ENCODE data around the gene GPR52. TPM values are rescaled to one million over a fixed set of nuclear protein-coding genes. Genes with fewer than 3 reads are reported as not detected.
"Not testable (repeated sequence)": the region's sequence is repeated elsewhere in the genome, so short reads cannot be mapped to it uniquely, and the experiment has no call there.

The GPR52 gene, protein sequence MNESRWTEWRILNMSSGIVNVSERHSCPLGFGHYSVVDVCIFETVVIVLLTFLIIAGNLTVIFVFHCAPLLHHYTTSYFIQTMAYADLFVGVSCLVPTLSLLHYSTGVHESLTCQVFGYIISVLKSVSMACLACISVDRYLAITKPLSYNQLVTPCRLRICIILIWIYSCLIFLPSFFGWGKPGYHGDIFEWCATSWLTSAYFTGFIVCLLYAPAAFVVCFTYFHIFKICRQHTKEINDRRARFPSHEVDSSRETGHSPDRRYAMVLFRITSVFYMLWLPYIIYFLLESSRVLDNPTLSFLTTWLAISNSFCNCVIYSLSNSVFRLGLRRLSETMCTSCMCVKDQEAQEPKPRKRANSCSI
- not detected in 2 replicates for total RNA-seq (2014; rRNA removed; shearing (Covaris generic))

GRCh38 chr1:174447866-174448530 is at the start of gene GPR52:
Gene GPR52, plus strand, starts transcription at chr1:174447964. Its CDS starts 148 bp downstream, at chr1:174448112.
- no peak for DNase-seq (ENCODE audit: low read depth)

DNA sequence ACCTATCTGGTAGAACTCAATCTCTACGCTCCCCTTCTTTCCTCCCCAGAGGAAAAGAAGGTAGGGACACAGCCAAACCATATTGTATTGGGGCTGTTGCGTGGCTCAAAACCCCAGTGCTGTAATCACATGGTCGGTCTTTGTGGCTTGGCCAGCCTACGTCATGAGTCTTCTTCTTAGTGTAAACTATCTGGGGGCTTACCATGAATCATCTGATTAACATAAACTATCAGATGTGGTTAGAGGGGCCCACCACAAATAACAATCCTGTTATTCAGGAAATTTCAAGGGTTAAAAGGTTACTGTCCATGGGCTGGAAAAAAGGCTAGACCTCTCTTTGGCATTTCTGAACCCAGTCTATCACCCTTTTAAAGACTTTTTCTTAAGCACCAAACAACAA is 49.5 kb upstream of the GPR52 start:
- peak; percentile 93 for DNase-seq (ENCODE audit: low read depth)

GRCh38 chr1:174399211-174399610 is 48.6 kb upstream of the GPR52 start:
- no peak for DNase-seq (ENCODE audit: low read depth)

DNA sequence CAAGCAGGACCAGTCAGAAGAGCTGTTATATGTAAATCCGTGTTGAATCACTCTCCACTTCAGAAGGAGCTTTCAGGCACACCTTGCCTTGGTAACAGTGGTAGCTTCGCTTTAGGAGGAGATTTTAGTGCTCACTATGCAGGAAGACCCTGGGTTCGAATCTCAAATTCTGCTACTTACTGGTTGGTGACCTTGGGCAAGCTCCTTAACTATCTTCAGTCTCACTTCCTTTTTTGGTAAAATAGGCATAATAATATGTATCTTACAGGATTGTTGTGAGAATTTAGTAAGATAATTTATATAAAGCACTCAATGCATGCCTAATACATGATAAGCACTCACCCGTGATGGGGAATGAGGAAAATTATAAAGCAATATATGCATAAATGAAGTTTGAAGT is 46.7 kb upstream of the GPR52 start:
- no peak for DNase-seq (ENCODE audit: low read depth)

DNA sequence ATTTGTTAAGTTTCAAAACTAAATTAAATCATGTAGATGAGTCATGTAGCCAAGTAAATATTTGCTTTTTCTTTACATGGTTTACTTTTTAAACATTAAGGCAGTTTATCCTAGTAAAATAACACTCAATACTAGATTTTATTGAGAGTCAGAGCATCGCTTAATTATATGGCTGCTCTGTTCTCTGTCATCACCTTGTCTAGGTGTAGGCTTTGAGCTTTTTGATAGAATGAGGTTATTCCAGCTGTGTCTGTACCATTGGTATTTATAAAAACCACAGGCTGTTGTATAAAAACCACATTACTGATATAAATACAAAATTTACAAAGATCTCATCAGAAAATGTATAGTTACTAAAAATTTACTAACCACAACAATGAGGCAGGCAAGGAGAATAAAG is 42.5 kb upstream of the GPR52 start:
- DNase-seq (ENCODE audit: low read depth), result no peak

DNA sequence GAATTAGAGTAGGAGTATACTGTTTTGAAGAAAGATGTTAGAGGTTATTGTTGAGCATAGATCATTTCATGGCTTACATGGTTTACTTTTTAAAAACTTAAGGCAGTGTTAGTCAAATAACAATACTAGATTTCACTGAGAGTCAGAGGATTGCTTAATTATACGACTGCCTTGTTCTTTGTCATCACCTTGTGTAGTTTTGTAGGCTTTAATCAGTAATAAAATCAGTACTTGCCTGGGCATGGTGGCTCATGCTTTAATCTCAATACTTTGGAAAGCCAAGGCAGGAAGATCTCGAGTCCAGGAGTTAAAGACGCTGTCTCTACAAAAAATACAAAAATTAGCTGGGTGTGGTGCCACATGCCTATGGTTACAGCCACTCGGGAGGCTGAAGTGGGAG is 41.3 kb upstream of the GPR52 start:
- no peak for DNase-seq (ENCODE audit: low read depth)

DNA sequence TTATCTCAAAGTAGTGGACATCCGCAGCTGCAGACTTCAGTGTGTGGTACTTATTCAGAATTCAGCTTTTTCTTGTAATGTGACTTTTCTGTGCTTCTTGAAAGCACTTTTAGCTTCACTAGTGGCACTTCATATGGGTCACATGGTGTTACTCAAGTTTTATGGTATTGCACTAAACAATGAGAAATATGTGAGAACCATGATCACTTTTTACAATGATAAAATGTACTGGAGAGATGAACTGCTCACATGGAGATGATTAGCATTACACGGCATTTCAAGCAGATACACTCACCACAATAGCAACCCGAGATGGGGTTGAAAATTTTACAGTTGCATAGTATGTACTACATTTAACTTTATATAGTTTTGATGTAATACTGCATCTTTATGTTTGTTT is 40.1 kb upstream of the GPR52 start:
- no peak for DNase-seq (ENCODE audit: low read depth)

- DNase-seq (ENCODE audit: low read depth), result no peak
Measured at GRCh38 chr1:174408146-174408545, 39.6 kb upstream of the GPR52 start.

- not testable (repeated sequence) for DNase-seq (ENCODE audit: low read depth)
Measured at GRCh38 chr1:174409801-174410200, 38.0 kb upstream of the GPR52 start.

GRCh38 chr1:174413632-174414031 is 34.1 kb upstream of the GPR52 start:
- peak; percentile 13 for DNase-seq (ENCODE audit: low read depth)

- DNase-seq (ENCODE audit: low read depth), result no peak
Measured at GRCh38 chr1:174414203-174414602, 33.6 kb upstream of the GPR52 start.

DNA sequence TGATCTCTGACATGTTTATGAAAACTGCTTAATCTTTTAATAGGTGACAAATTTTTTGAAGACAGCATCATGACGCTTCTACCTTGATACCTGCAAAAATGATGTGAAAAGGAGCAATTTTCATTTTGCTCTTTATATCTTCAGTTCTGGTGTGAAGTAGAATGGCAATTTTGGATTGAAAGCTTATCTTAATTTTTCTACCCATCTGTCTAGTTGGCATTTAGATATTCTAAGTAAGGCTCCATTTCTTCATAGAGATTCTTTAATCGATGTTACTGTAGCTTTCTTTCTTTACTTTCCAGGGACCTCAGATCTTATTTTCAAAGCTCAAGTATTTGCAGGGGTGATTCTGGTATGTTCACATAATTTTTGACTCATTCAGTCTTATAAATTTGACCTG is 32.3 kb upstream of the GPR52 start:
- DNase-seq (ENCODE audit: low read depth), result no peak

GRCh38 chr1:174417921-174418320 is 29.8 kb upstream of the GPR52 start:
- no peak for DNase-seq (ENCODE audit: low read depth)

DNA sequence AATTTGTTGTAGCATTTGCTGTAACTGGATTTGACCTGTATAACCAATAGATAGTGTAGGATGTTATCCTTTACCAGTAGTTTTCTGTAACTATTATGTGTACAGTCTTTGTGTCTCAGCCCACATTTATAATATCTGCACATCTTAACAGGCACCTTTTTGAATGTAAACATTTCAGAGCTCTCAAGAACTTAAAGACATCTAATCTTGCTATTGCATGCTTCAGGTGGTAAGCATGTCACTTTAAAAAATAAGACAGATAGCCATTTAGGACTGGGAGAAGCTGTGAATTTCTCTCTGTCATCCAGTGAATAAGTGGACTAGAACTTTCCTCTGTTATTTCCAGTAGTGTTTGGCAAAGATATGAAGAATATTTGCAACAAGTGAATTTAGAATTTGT is 22.6 kb upstream of the GPR52 start:
- no peak for DNase-seq (ENCODE audit: low read depth)

DNA sequence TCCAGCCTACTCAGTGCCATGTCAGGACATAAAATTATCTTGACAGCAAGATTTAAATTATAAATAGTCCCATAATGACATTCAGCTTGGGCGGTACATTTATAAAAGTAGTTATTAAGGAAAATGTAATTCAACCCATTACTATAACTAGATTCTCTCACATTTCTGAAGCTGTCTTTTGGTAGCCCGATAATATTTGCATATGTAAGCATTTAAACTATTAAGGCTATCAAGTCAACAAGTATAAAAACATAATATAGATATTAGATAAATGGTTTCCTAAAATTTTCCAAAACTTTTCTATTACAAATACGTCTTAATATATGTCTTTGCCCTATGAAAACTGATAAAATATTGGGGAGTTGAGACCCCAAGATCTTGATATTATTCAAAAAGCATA is 21.6 kb upstream of the GPR52 start:
- no peak for DNase-seq (ENCODE audit: low read depth)

- DNase-seq (ENCODE audit: low read depth), result no peak
Measured at GRCh38 chr1:174428033-174428432, 19.7 kb upstream of the GPR52 start.

DNA sequence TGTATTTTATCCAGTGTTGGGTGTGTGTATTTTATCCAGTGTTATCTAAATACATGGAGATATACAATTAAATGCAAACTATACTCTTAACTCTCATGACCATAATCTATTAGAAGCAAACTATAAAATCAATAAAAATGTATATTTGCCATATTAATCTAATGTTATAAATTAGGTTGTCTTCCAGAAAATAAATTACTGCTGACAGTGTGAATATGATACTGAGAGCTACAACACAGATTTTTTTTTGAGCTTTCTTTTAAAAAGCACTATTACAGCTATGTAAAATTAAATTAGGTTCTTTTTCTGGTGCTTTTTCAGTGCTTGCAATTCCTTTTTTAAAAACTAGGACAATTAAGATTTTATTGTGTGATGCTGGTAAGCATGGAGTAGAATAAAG is 19.0 kb upstream of the GPR52 start:
- DNase-seq (ENCODE audit: low read depth), result no peak

DNA sequence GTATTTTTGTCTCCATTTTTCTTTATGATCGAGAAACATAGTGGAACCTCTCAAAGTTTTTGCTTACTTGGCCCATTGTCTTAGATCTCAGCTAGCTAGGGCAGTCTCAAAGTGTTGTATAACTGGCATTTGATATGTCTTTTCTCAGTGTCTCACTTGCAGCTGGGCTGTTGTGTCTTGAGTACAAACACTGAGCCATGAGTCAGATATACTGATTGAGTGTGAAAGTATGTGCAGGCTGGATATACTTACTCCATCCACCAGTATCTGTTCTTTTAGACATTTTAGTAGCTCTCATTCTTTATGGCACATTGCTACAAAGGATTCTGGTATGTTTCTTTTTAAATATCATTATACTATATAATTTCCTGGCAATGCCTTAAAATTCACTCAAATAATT is 14.3 kb upstream of the GPR52 start:
- DNase-seq (ENCODE audit: low read depth), result peak; percentile 28

- no peak for DNase-seq (ENCODE audit: low read depth)
Measured at GRCh38 chr1:174445351-174445750, 2.4 kb upstream of the GPR52 start.

GRCh38 chr1:174445817-174446216 is 1.9 kb upstream of the GPR52 start:
- no peak for DNase-seq (ENCODE audit: low read depth)

- no peak for DNase-seq (ENCODE audit: low read depth)
Measured at GRCh38 chr1:174448531-174448883, 743 bp downstream of the GPR52 start.

- no peak for DNase-seq (ENCODE audit: low read depth)
Measured at GRCh38 chr1:174448974-174449373, 1.2 kb downstream of the GPR52 start.

DNA sequence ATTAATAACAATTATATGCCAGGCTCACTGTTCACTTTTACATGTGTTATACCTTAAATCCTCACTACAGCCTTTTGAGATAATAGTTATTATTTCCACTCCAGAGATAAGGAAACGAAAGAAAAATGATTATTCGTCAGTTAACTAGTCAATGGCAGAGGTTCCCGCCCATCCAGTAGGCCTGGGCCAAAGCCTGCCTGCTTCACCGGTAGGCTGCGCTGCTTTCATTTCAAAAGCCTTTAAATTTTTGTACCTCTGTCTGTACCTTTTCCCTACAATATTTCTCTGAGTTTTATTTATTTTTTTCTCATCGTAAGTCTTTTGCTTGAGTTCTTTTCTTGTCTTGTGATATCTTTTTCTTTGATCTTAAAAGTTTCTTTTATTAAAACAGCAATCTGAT is 3.6 kb downstream of the GPR52 start:
- no peak for DNase-seq (ENCODE audit: low read depth)

- no peak for DNase-seq (ENCODE audit: low read depth)
Measured at GRCh38 chr1:174465855-174466254, 18.1 kb downstream of the GPR52 start.
